HL-60 (cell line): ENCODE results near the gene SERPINE1.

Experiments used
- POLR2AphosphoS5 ChIP-seq: IDR thresholded peaks from 2 replicates; pipeline ENCODE4 v1.6.1; 2012; ENCODE audit warnings: low read depth
- TF ChIP-seq, protein P1 (sequence below): IDR thresholded peaks from one replicate; pipeline ENCODE4 v1.5.1; 2011; ENCODE audit warnings: low read length, control low read depth, inconsistent platforms; ENCODE audit not compliant: insufficient read depth

DNA sequence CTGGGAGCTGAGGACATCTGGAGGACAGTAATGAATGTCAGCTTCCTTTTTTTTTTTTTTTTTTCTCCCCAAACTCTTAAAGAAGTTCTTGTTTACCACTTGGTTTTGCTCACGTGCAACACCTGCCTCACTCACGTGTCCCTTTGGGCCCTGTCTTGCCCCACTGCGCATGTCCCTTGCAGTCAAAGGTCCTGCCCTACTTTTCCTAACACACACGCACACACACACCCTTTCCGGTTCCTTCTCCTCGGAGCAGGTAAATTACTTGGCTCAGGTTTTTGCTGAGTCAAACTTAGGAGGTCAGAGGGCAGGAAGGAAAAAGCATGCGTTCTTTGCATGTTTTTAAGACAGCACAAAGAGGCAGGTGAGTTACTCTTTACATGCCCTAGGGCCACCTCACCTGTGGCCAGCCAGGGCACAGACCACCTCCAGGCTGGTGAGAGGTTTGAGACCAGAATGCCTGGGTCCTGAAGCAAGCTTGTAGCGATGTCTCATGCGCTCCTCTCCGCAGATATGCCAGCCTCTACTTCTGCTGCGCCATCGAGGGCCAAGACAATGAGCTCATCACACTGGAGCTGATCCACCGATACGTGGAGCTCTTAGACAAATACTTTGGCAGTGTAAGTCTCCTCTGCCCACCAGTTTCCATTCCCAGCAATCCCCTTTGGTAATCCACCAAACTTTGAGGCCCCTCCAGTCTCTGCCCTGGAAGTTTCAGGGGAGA, 30.1 kb downstream of the SERPINE1 start:
- TF ChIP-seq, protein P1, sequence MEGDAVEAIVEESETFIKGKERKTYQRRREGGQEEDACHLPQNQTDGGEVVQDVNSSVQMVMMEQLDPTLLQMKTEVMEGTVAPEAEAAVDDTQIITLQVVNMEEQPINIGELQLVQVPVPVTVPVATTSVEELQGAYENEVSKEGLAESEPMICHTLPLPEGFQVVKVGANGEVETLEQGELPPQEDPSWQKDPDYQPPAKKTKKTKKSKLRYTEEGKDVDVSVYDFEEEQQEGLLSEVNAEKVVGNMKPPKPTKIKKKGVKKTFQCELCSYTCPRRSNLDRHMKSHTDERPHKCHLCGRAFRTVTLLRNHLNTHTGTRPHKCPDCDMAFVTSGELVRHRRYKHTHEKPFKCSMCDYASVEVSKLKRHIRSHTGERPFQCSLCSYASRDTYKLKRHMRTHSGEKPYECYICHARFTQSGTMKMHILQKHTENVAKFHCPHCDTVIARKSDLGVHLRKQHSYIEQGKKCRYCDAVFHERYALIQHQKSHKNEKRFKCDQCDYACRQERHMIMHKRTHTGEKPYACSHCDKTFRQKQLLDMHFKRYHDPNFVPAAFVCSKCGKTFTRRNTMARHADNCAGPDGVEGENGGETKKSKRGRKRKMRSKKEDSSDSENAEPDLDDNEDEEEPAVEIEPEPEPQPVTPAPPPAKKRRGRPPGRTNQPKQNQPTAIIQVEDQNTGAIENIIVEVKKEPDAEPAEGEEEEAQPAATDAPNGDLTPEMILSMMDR: no peak
- no peak for TF ChIP-seq POLR2AphosphoS5
